Measurements from ENCODE around the gene TNFRSF1B.

DNA sequence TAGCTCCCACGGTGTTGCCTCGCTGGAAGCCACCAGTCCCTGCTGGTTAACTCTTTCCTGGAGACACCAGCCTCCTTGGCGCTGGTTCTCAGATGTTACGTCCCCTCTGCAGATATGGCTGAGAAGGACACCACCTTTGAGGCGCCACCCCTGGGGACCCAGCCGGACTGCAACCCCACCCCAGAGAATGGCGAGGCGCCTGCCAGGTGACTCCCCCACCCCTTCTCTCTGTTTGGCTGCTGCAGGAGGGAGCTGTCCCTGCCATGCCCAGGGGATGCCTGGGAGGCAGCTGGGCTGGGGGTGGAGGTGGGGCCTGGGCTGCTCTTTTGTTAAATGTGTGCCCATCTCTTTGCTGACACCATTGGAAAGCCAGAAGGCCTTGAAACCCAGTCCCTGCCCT, 43.6 kb upstream of the TNFRSF1B start:
- TF ChIP-seq ZNF274 (IDR thresholded peaks at IDR 0.05; ENCODE audit: low read length) = no peak
- no peak for TF ChIP-seq ZNF274 (tag by site-specific recombination; IDR thresholded peaks at IDR 0.05; ENCODE audit: borderline replicate concordance)
- TF ChIP-seq, protein P1, sequence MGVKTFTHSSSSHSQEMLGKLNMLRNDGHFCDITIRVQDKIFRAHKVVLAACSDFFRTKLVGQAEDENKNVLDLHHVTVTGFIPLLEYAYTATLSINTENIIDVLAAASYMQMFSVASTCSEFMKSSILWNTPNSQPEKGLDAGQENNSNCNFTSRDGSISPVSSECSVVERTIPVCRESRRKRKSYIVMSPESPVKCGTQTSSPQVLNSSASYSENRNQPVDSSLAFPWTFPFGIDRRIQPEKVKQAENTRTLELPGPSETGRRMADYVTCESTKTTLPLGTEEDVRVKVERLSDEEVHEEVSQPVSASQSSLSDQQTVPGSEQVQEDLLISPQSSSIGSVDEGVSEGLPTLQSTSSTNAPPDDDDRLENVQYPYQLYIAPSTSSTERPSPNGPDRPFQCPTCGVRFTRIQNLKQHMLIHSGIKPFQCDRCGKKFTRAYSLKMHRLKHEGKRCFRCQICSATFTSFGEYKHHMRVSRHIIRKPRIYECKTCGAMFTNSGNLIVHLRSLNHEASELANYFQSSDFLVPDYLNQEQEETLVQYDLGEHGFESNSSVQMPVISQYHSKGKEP (tag by site-specific recombination; IDR thresholded peaks at IDR 0.05) = no peak
- no peak for TF ChIP-seq TCF7L2 (IDR thresholded peaks at IDR 0.05; ENCODE audit: borderline replicate concordance, low read depth, low read length)
- TF ChIP-seq, protein P2, sequence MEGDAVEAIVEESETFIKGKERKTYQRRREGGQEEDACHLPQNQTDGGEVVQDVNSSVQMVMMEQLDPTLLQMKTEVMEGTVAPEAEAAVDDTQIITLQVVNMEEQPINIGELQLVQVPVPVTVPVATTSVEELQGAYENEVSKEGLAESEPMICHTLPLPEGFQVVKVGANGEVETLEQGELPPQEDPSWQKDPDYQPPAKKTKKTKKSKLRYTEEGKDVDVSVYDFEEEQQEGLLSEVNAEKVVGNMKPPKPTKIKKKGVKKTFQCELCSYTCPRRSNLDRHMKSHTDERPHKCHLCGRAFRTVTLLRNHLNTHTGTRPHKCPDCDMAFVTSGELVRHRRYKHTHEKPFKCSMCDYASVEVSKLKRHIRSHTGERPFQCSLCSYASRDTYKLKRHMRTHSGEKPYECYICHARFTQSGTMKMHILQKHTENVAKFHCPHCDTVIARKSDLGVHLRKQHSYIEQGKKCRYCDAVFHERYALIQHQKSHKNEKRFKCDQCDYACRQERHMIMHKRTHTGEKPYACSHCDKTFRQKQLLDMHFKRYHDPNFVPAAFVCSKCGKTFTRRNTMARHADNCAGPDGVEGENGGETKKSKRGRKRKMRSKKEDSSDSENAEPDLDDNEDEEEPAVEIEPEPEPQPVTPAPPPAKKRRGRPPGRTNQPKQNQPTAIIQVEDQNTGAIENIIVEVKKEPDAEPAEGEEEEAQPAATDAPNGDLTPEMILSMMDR (tag by site-specific recombination; IDR thresholded peaks at IDR 0.05) = no peak
- no peak for TF ChIP-seq ZNF280D (tag by site-specific recombination; IDR thresholded peaks at IDR 0.05)
- TF ChIP-seq ZNF114 (tag by site-specific recombination; IDR thresholded peaks at IDR 0.05) = no peak

Data from HEK293 (cell line).